Keratinocyte (primary cell): Measurements from ENCODE around the gene FAAP20. TPM values are rescaled to one million over a fixed set of nuclear protein-coding genes. Genes with fewer than 3 reads are reported as not detected.
A peak's percentile ranks its signal among the peaks of the same experiment; 100 is the strongest.

Experiments
- DNase-seq: peaks from one replicate; pipeline ENCODE4 v3.0.0-alpha.2; 2011; ENCODE audit warnings: low read depth, missing footprints, low spot score
- FAIRE-seq: peaks from 2 replicates; lab custom pipeline; 2011; peaks lifted over from hg19 to GRCh38; lab: Jason Lieb, UNC
- H2AFZ ChIP-seq: 2 replicates; pipeline ENCODE4 v1.6.0; 2012; ENCODE audit warnings: low read length, control low read depth, inconsistent platforms; ENCODE audit not compliant: control insufficient read depth
- H3K27ac ChIP-seq: 2 replicates; pipeline ENCODE4 v1.5.1; 2011; ENCODE audit warnings: low read length; ENCODE audit not compliant: control insufficient read depth, insufficient read depth
- H3K27me3 ChIP-seq: 3 replicates; pipeline ENCODE4 v1.6.0; 2011; ENCODE audit warnings: low read length; ENCODE audit not compliant: control insufficient read depth, insufficient read depth; ENCODE audit errors: extremely low read depth
- H3K36me3 ChIP-seq, 2 experiments: 2 replicates in 1 of 2; 3 replicates in 1 of 2; pipeline ENCODE4 v1.5.1; 2011; ENCODE audit warnings: low read length in 2 of 2, mild to moderate bottlenecking in 1 of 2; ENCODE audit not compliant: control insufficient read depth in 2 of 2, insufficient read depth in 2 of 2; ENCODE audit errors: extremely low read depth in 1 of 2
- H3K4me1 ChIP-seq: 3 replicates; pipeline ENCODE4 v1.5.1; 2011; ENCODE audit warnings: low read length; ENCODE audit not compliant: control insufficient read depth, insufficient read depth; ENCODE audit errors: extremely low read depth
- H3K4me2 ChIP-seq: 3 replicates; pipeline ENCODE4 v1.6.0; 2011; ENCODE audit warnings: low read depth, low read length; ENCODE audit not compliant: control insufficient read depth, insufficient read depth; ENCODE audit errors: extremely low read depth
- H3K4me3 ChIP-seq, 3 experiments: fragments of 200-600 bp in 1 of 3; sonication (generic) in 1 of 3; 2 replicates in 2 of 3; 3 replicates in 1 of 3; pipeline ENCODE4 v1.5.1; 2011 to 2016; ENCODE audit warnings: low read length in 3 of 3, mild to moderate bottlenecking in 3 of 3, control low read depth in 2 of 3, inconsistent platforms in 1 of 3, low read depth in 1 of 3, mixed read lengths in 1 of 3, mixed run types in 1 of 3, moderate library complexity in 1 of 3; ENCODE audit not compliant: control insufficient read depth in 2 of 3, insufficient read depth in 2 of 3; ENCODE audit errors: extremely low read depth in 1 of 3
- H3K79me2 ChIP-seq: 2 replicates; pipeline ENCODE4 v1.6.0; 2012; ENCODE audit warnings: low read length; ENCODE audit not compliant: control insufficient read depth, insufficient read depth
- H3K9ac ChIP-seq: 3 replicates; pipeline ENCODE4 v1.6.0; 2011; ENCODE audit warnings: low read length; ENCODE audit not compliant: control insufficient read depth, insufficient read depth; ENCODE audit errors: extremely low read depth
- H3K9me1 ChIP-seq: 3 replicates; pipeline ENCODE4 v1.6.0; 2011; ENCODE audit warnings: low read length; ENCODE audit not compliant: control insufficient read depth, insufficient read depth; ENCODE audit errors: extremely low read depth
- H3K9me3 ChIP-seq: 2 replicates; pipeline ENCODE4 v1.5.1; 2012; ENCODE audit warnings: low read depth, low read length; ENCODE audit not compliant: control insufficient read depth
- H4K20me1 ChIP-seq: 3 replicates; pipeline ENCODE4 v1.6.0; 2011; ENCODE audit warnings: low read length; ENCODE audit not compliant: control insufficient read depth, insufficient read depth; ENCODE audit errors: extremely low read depth
- CTCF ChIP-seq, 3 experiments: IDR thresholded peaks in 1 of 3; conservative IDR thresholded peaks in 1 of 3; optimal IDR thresholded peaks in 1 of 3; 2 replicates in 2 of 3; 3 replicates in 1 of 3; pipeline versions ENCODE3 to v1.5.1; 2011; ENCODE audit warnings: low read length in 3 of 3, mild to moderate bottlenecking in 3 of 3, moderate library complexity in 2 of 3, control low read depth in 1 of 3, inconsistent platforms in 1 of 3; ENCODE audit not compliant: insufficient read depth in 2 of 3; ENCODE audit errors: extremely low read depth in 1 of 3
- EZH2 ChIP-seq: IDR thresholded peaks from one replicate; pipeline ENCODE4 v1.6.1; 2012; ENCODE audit warnings: inconsistent platforms, mild to moderate bottlenecking, low read length, moderate library complexity
- dilution Hi-C: fragments of 300-500 bp; cut with MboI; formaldehyde crosslinking; loops from one replicate; pipeline ENCODE4 v1.7.0; 2020; ENCODE audit warnings: low sequenced_read_pairs; ENCODE audit not compliant: extremely low pct_ligation_motif_present
- polyA minus RNA-seq, 3 experiments: library from RNA; depleted of rRNA, polyadenylated mRNA; stranded (reverse); fragments of >200 nt; gene quantifications; 1 replicate in 1 of 3; 2 replicates in 1 of 3; 3 replicates in 1 of 3; pipeline ENCODE4 v1.2.3, GENCODE V29; 2011
- polyA plus RNA-seq, 5 experiments: library from polyadenylated mRNA; depleted of rRNA in 3 of 5; stranded (reverse) in 3 of 5; stranded (forward) in 1 of 5; unstranded in 1 of 5; fragments of >200 nt; gene quantifications; 1 replicate in 1 of 5; 2 replicates in 3 of 5; 3 replicates in 1 of 5; pipeline versions ENCODE4 v1.2.1 to v1.2.3, GENCODE V29; 2011 to 2012; ENCODE audit warnings: missing spikeins in 2 of 5, low read depth in 1 of 5, low replicate concordance in 1 of 5

The FAAP20 gene
- polyA plus RNA-seq: 7.3 to 13.7 TPM (median 8.9 TPM) in 3 replicates
- polyA plus RNA-seq (2011; ENCODE audit: low read depth): 4.0 TPM
- 5.3 and 17.8 TPM in 2 replicates for polyA plus RNA-seq (2011; cell fraction: cytosol; rRNA removed)
- 8.9 and 13.7 TPM in 2 replicates for polyA plus RNA-seq (2011; cell fraction: nucleus; rRNA removed)
- polyA plus RNA-seq (2012; ENCODE audit: low replicate concordance): 17.9 and 25.7 TPM in 2 replicates
- 2.7 to 3.6 TPM (median 3.0 TPM) in 3 replicates for polyA minus RNA-seq
- polyA minus RNA-seq (2011; cell fraction: cytosol; rRNA and poly(A)+ RNA removed): 10.6 TPM
- 3.6 and 4.6 TPM in 2 replicates for polyA minus RNA-seq (2011; cell fraction: nucleus; rRNA and poly(A)+ RNA removed)

DNA sequence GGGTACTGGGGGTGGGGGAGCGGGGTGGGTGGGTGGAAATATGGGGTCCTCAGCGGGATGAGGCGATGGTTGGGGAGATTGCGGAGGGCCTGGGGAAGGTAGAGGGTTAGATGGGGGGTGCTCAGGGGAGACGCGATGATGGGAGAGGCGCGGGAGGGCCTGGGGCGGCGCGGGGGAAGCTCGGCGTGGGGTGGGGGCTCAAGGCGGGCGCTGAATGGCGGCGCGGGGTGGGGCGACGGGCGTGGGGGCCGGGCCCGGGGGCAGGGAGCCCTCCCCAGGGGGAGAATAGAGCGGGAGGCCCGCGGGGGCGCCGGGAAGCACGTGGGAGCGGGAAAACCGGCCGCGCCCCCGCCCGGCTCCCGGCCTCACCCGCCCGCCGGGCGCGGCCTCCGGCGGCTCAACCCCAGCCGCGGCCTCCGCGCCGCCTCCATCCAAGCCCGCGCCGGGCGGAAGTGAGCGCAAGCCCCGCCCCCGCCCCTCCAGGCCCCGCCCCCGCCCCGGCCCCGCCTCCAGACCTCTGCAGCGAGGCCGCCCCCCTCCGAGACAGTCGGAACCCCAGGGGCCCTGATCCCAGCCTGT is at the start of gene FAAP20:
Gene FAAP20, minus strand, starts transcription at position 454 of the 579 bp plus-strand sequence. Its CDS starts 23 bp downstream, at position 431.
- Histone ChIP-seq H3K27ac (peak within 1 kb of the TSS; percentile 78), H3K27me3 (no peaks in the 10 kb centered on the region), H3K9me3 (no peaks in the 10 kb centered on the region), H3K79me2 (peaks cover 5% of the 10 kb centered on the region), H3K9ac (peak within 1 kb of the TSS; percentile 77), H3K4me2 (peak within 1 kb of the TSS; percentile 92), H2AFZ (peak within 1 kb of the TSS; percentile 82), H3K36me3 (peaks cover 0 to 1% of the 10 kb centered on the region in 2 experiments), H3K9me1 (no peaks in the 10 kb centered on the region), H4K20me1 (no peaks in the 10 kb centered on the region), H3K4me1 (peaks cover 13% of the 10 kb centered on the region), H3K4me3 (peak within 1 kb of the TSS; percentile 54 to 77 (median 74))
- dilution Hi-C loops: loop anchor here (10.0 kb wide), 1 partner anchor 80 kb away; no protein-coding TSS in a partner anchor
- FAIRE-seq: no peak
- DNase-seq: no peak
- TF ChIP-seq EZH2 (no peak), CTCF (optimal IDR thresholded peaks at IDR 0.05 in 1 of 3, IDR thresholded peaks at IDR 0.05 in 1 of 3, conservative IDR thresholded peaks at IDR 0.05 in 1 of 3; ENCODE audit: extremely low read depth in 1 of 3, insufficient read depth in 2 of 3, low read length in 3 of 3) (no peak)

DNA sequence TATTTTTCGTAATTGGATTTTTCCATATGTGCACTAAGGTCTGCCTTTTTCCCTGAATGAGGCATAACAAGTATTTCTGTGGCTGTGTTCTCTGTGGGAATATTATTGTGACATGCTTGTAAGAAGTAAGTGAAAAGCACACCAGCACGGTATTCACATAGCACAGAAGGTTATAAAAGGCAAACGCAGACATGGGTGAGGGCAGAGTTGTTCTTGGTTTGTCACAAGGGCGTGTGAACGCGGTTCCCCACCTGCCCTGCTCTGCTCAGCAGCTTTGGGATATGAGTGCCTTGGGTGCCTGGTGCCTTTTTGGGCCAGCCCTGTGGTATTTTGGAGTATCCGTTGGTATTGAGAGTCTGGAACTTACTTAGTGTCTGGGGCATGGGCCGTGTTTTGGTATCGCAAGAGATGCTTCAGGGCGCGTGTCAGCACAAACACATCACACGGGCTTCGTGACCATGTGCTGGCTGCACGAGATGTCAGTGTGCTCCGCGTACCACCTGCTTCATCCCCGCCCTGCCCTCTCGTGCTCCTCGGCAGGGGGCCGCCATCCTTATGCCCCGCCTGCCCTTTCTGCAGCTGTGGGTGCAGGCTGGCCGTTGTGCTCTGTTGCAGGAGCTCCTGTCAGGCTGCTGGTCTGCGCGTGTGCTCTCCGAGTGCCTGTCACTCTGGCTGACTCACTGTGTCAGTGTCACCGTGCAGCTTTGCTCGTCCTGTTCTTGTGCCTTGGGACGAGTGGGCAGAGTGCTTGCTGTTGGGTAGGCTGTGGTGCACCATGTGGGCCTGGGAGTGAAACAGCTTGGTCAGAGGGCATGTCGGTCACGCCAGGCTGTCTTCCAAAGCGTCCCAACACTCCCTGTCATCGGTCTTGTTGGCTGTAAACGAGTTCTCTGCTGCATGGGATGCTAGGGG is 48.5 kb upstream of the FAAP20 start:
- peaks cover 98% of the 10 kb centered on the region for H3K79me2 ChIP-seq
- no peak overlapping the region for H2AFZ ChIP-seq
- H3K4me1 ChIP-seq: peaks cover 21% of the 10 kb centered on the region
- dilution Hi-C loops: no loop called here
- H4K20me1 ChIP-seq: peaks cover 29% of the 10 kb centered on the region
- no peak overlapping the region for H3K27ac ChIP-seq
- peaks cover 5% of the 10 kb centered on the region for H3K9me1 ChIP-seq
- no peaks in the 10 kb centered on the region for H3K9me3 ChIP-seq
- peaks cover 4 to 15% of the 10 kb centered on the region in 2 experiments for H3K36me3 ChIP-seq
- TF ChIP-seq EZH2: no peak
- no peak for TF ChIP-seq CTCF (optimal IDR thresholded peaks at IDR 0.05 in 1 of 3, IDR thresholded peaks at IDR 0.05 in 1 of 3, conservative IDR thresholded peaks at IDR 0.05 in 1 of 3; ENCODE audit: extremely low read depth in 1 of 3, insufficient read depth in 2 of 3, low read length in 3 of 3)
- no peak for DNase-seq
- H3K9ac ChIP-seq: no peak overlapping the region
- H3K27me3 ChIP-seq: no peaks in the 10 kb centered on the region
- FAIRE-seq: no peak
- H3K4me2 ChIP-seq: no peak overlapping the region
- no peak overlapping the region for H3K4me3 ChIP-seq
